Ascending aorta (tissue), 2 donors: ENCODE measurements around the gene RRP8. TPM values are rescaled to one million over a fixed set of nuclear protein-coding genes. Genes with fewer than 3 reads are reported as not detected.

Source experiments
- DNase-seq, 2 donors: peaks; one replicate each; pipeline ENCODE4 v3.0.0-alpha.2; 2019; ENCODE audit warnings: low spot score in 2 of 2
- H3K27ac ChIP-seq, 2 donors: fragments of 200-600 bp; sonication (generic); one replicate each; pipeline ENCODE4 v1.5.1; 2016 to 2017; ENCODE audit warnings: mild to moderate bottlenecking in 1 of 2
- H3K27me3 ChIP-seq: fragments of 200-600 bp; sonication (generic); one replicate; pipeline ENCODE4 v1.5.1; 2017
- H3K36me3 ChIP-seq, 2 donors: fragments of 200-600 bp; sonication (generic); one replicate each; pipeline ENCODE4 v1.5.1; 2016
- H3K4me1 ChIP-seq, 2 donors: fragments of 200-600 bp; sonication (generic); one replicate each; pipeline ENCODE4 v1.5.1; 2016 to 2017; ENCODE audit warnings: mild to moderate bottlenecking in 1 of 2
- H3K4me3 ChIP-seq, 2 donors: fragments of 200-600 bp; sonication (generic); one replicate each; pipeline ENCODE4 v1.5.1; 2016 to 2017; ENCODE audit warnings: mild to moderate bottlenecking in 1 of 2
- H3K9me3 ChIP-seq, 2 donors: fragments of 200-600 bp; sonication (generic); one replicate each; pipeline ENCODE4 v1.5.1; 2016
- CTCF ChIP-seq, 3 experiments: fragments of 200-600 bp in 2 of 3; fragments of 450-650 bp in 1 of 3; sonication (generic) in 2 of 3; IDR thresholded peaks; one replicate each; pipeline ENCODE4 v1.5.1; 2016 to 2019; ENCODE audit warnings: antibody characterized with exemption in 3 of 3, mild to moderate bottlenecking in 1 of 3, moderate library complexity in 1 of 3
- intact Hi-C: fragments of 100-400 bp; cut with DNase I; formaldehyde crosslinking; loops from one replicate; pipeline ENCODE4 v1.15.1; 2023
- total RNA-seq: library from RNA; depleted of rRNA; stranded (reverse); fragments of >200 nt; gene quantifications from one replicate; pipeline ENCODE4 v1.1.0, GENCODE V29; 2016

RRP8 gene
- total RNA-seq, 1 donor from 2014 or later, result 9.2 TPM

- H3K9me3 ChIP-seq, result no peaks in the 10 kb centered on the region
- no peaks in the 10 kb centered on the region for H3K27me3 ChIP-seq
- DNase-seq, result peak in 1 of 2 donors; percentile 52
- H3K36me3 ChIP-seq, result peaks cover 30 to 37% of the 10 kb centered on the region in 2 donors
- intact Hi-C loops, result loop anchor here (5.0 kb wide), 2 partner anchors 297 to 377 kb away; partner anchors contain the start of gene CNGA4
- no peak overlapping the region for H3K4me3 ChIP-seq
- peaks cover 6 to 29% of the 10 kb centered on the region in 2 donors for H3K4me1 ChIP-seq
- no peak for TF ChIP-seq CTCF (IDR thresholded peaks at IDR 0.05)
- H3K27ac ChIP-seq, result peak overlapping the region; percentile 23 to 97
Measured at GRCh38 chr11:6614446-6614845, 11.0 kb upstream of the RRP8 start.

DNA sequence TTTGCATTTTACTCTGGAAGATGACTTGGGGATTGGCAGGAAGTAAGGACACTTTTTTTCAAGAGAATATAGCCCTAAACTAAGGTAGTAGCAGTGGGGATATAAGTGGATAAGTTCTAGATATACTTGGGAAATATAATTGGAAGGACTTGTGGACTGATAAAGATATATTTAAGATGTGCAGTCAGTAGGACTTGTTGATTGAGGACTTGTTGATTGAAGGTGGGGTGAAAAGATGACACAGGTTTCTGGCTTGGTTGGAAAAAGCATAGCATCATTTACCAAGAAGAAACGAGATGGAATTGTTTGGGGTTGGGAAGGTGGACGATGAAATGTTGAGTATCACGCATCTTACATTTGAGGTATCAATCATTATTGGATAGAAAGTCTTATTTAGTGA lies 10.1 kb upstream of the RRP8 start:
- intact Hi-C loops, result loop anchor here (2.0 to 5.0 kb wide), 3 partner anchors 41 to 376 kb away; partner anchors contain the start of genes CNGA4 and DCHS1
- H3K27me3 ChIP-seq, result no peaks in the 10 kb centered on the region
- TF ChIP-seq CTCF (IDR thresholded peaks at IDR 0.05), result no peak
- DNase-seq, result no peak
- peaks cover 39 to 46% of the 10 kb centered on the region in 2 donors for H3K36me3 ChIP-seq
- peaks cover 11 to 38% of the 10 kb centered on the region in 2 donors for H3K4me1 ChIP-seq
- no peaks in the 10 kb centered on the region for H3K9me3 ChIP-seq
- peak overlapping the region; percentile 95 to 97 for H3K27ac ChIP-seq
- H3K4me3 ChIP-seq, result no peak overlapping the region

DNA sequence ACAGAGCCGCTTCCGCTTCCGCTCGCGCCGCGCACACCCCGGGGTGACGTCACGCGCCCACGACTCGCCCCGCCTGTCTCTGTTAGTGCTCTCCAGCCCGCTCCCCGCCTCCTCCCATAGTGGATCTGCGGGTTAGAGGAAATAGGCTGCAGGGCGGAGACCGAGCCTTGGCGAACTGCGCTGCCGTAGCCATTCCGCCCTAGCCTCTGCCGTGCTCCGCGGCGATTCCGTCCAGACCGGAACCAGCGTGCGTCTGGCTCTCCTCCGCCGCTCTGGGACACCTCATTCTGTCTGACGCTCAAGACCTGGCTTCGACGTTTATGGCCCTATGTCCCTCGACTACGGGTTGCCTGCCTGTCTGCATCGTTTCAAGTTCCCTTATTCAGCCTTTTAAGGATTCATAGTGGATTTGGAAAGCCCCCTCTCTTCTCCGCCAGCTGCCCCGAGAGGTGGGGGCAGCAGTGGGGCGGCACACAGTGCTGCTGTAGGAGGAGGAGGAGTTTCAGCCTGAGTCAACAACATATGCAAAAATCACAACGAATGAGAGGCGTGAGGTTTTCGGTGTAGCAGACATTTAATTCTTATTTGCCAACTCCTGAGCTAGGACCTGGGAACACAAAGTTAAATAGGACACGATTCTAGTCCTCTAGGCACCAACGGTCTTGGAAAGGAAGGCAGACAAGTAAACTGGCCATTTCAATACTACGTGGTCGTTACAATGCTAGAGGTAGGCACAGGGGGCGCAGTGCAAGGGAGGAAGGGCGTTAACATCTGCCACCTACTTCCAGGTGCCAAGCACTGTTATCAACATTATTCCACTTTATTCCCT lies 9.0 kb upstream of the RRP8 start, which contains the start of gene TAF10:
TAF10 (minus strand) TSS at position 4 of the 829 bp plus-strand sequence. CDS start 27 bp downstream, outside the sequence.
- Histone ChIP-seq H3K9me3 (no peaks in the 10 kb centered on the region), H3K4me3 (peak within 1 kb of the TSS; percentile 76 to 95), H3K4me1 (peaks cover 18 to 37% of the 10 kb centered on the region in 2 donors), H3K27me3 (no peaks in the 10 kb centered on the region), H3K27ac (peak within 1 kb of the TSS; percentile 95 to 97), H3K36me3 (peaks cover 45 to 56% of the 10 kb centered on the region in 2 donors)
- TF ChIP-seq CTCF (IDR thresholded peaks at IDR 0.05), result peak in 2 of 3 experiments; percentile 43 to 47
- peak; percentile 95 to 99 for DNase-seq
- intact Hi-C loops, result loop anchor here (2.0 to 5.0 kb wide), 3 partner anchors 42 to 375 kb away; partner anchors contain the start of genes CNGA4 and DCHS1

DNA sequence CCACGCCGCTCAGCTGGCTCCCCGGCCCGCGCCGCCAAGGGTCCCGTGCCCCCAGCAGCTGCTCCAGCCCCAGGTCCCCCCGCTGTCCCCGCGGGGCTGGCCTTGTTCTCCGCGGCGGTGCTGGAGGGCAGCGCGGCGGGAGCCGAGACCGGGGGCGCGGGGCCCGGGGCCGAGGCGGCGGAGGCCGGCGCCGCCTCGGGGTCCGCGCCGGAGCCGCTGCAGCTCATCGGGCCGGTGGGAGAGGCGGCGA lies 8.5 kb upstream of the RRP8 start:
- Histone ChIP-seq H3K9me3 (no peaks in the 10 kb centered on the region), H3K4me1 (peaks cover 19 to 38% of the 10 kb centered on the region in 2 donors), H3K27me3 (no peaks in the 10 kb centered on the region), H3K27ac (peak overlapping the region; percentile 95 to 97), H3K36me3 (peaks cover 45 to 56% of the 10 kb centered on the region in 2 donors), H3K4me3 (peak overlapping the region; percentile 76 to 95)
- TF ChIP-seq CTCF (IDR thresholded peaks at IDR 0.05), result no peak
- DNase-seq, result no peak
- intact Hi-C loops, result loop anchor here (2.0 to 5.0 kb wide), 3 partner anchors 43 to 375 kb away; partner anchors contain the start of genes CNGA4 and DCHS1

DNA sequence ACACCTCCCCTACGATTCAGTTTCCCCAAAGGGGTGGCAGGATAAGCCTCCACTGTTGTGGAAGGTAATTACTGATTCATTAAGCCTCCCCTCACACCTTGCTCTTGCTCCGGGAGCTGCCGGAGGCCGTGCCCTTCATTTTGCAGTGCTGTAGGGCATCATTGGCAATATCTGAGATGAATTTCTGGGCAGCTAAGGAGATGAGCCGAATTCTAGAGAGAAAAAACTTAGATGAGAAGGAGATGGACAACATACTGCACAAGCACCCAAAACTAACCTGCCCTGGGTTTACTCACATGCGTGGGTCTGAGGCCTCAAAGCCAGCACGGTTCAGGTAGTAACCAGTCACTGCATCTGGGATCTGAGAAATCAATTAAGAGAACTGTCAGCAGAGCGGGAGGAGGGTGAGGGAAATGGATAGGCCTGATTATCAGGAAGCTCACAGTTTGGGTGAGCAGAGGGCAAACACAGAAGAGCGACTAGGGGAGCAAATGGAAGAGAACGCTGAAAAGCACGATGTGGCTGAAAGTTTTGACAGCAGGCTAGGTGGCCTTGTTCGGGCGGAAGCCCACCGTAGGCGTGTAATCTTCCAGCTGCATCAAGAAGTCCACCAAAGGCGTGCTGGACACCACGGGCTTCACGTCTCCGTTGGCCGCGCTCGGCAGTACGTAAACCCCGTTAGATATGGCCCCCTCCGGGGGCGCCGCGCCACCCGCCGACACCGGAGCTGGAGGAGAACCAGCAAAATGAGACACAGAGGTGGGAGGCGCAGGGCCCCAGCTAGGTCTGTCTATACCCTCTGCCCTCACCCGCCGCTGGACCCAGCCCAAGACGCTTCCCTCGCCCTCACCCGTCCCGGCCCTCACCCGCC lies 7.9 kb upstream of the RRP8 start:
- peaks cover 45 to 56% of the 10 kb centered on the region in 2 donors for H3K36me3 ChIP-seq
- peaks cover 23 to 42% of the 10 kb centered on the region in 2 donors for H3K4me1 ChIP-seq
- H3K4me3 ChIP-seq, result peak overlapping the region; percentile 76 to 95
- no peaks in the 10 kb centered on the region for H3K9me3 ChIP-seq
- H3K27me3 ChIP-seq, result no peaks in the 10 kb centered on the region
- DNase-seq, result peak in 1 of 2 donors; percentile 79
- intact Hi-C loops, result loop anchor here (5.0 kb wide), 2 partner anchors 294 to 374 kb away; partner anchors contain the start of gene CNGA4
- peak in 1 of 3 experiments; percentile 3 for TF ChIP-seq CTCF (IDR thresholded peaks at IDR 0.05)
- H3K27ac ChIP-seq, result peak overlapping the region; percentile 95 to 97
